HG02610 (cell line): Measurements from ENCODE around the gene TSEN34.

Experiments
- ATAC-seq: cut with Tn5 transposase; IDR thresholded peaks from one replicate; pipeline ENCODE4 v1.9.1; 2021; ENCODE audit warnings: mild to moderate bottlenecking, moderate library complexity; ENCODE audit not compliant: unreplicated experiment

The TSEN34 gene

DNA sequence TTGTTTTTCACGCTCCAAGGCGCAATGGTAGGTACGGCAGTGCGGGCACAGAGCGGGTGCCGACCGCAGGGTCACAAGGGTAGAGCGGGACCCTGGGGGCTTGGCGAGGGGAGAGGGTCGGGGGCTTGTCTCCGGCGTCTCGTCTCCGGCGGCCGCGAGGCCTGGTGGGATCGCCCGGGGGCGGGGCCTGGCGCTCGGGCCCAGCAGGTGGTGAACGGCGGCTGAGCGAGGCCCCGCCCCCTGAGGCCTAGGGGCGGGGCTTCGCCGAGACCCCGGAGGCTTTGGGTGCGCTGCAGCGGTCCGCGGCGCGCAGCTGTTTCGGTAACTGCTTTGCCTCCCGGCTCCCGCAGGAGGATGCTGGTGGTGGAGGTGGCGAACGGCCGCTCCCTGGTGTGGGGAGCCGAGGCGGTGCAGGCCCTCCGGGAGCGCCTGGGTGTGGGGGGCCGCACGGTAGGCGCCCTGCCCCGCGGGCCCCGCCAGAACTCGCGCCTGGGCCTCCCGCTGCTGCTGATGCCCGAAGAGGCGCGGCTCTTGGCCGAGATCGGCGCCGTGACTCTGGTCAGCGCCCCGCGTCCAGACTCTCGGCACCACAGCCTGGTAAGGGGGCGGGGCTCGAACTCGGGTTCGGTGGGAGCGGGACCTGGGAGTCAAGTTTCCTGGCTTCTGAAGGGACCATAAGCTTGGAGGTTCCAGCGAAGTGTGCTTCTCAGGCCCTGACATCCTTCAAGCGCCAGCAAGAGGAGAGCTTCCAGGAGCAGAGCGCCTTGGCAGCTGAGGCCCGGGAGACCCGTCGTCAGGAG, at the start of gene TSEN34:
Gene TSEN34 (plus strand): TSS at position 298 of the 800 bp plus-strand sequence. CDS start 57 bp downstream, at position 355.
- ATAC-seq: peak; percentile 29

DNA sequence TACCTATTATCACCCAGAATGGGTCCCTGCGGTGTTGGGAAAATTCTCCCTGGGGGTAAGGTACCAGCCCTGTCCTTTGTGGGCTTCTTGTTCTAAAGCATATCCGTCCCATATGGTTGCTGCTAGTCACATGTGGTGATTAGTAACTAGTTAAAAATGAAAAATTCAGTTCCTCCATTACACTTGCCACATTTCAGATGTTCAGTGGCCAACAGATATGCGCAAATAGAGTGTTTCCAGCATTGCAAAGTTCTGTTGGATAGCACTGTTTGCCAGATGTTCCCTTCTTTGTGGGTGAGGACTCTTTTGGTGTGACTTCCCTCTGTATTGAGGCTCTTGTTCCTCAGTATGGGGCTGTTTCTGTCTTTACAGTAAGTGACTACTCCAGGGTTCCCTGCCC, 49.8 kb upstream of the TSEN34 start:
- no peak for ATAC-seq

DNA sequence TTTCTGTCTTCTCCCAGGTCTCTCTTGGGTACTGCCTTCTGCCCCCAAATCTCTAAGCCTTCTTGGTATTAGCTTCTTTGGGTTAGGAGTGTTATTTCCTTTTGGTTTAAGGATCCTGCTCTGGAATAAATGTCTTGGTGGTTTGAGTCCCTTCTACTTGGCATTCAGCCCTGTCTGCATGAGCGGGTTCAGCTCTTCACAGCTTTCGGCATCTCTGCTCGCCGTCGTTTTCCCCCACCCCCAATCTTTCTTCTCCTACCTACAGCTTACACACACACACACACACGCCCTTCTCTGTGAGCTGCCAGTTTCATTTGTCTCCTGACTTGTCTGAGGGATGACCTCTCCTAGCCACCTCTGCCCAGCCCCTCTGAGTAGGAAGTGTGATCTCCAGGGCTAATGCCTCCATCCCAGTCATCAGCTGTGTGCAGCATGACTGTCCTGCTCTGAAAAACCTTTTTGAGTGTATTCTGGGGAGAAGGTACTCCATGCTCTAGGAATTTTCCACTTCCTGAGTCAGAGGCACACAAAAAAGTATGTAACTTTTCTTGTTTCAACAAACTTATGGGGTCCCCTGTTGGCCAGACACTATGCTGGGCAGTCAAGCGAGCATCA, 48.8 kb upstream of the TSEN34 start:
- ATAC-seq: no peak

DNA sequence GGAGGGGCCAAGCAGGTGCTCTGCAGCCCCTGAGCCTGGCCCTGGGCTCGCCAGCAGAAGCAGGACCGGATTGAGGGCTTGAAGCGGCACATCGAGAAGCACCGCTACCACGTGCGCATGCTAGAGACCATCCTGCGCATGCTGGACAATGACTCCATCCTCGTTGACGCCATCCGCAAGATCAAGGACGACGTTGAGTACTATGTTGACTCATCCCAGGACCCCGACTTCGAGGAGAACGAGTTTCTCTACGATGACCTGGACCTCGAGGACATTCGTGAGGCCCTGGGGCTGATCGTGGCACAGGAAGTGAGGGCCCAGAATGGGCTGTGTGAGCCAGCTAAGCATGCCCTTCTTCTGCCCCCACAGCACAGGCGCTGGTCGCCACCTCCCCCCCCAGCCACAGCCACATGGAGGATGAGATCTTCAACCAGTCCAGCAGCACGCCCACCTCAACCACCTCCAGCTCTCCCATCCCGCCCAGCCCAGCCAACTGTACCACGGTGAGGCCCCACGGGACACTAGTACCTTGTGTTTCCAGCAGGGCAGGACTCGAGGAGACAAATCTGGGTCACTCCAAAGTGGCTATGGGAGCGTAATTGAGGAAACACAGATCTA, 45.5 kb upstream of the TSEN34 start:
- no peak for ATAC-seq

DNA sequence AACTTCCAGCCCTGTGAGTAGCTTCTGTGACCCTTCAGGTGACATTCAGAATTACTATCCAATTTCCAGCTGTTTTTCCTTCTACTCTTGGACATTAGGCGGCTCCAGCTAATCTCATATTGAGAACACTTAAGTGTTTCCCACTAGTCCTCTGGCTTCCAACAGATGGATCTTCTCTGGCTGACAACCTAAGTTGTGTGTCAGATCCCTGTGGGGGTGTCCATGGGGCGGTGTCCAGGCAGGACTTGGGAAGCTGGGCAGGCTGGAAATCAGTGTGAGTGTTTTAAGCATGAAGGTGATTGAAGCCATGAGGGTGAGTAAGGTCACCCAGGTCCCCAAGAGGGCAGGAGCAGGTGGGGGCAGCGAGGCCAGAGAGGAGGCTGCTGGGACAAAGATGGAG, 43.4 kb upstream of the TSEN34 start:
- no peak for ATAC-seq

DNA sequence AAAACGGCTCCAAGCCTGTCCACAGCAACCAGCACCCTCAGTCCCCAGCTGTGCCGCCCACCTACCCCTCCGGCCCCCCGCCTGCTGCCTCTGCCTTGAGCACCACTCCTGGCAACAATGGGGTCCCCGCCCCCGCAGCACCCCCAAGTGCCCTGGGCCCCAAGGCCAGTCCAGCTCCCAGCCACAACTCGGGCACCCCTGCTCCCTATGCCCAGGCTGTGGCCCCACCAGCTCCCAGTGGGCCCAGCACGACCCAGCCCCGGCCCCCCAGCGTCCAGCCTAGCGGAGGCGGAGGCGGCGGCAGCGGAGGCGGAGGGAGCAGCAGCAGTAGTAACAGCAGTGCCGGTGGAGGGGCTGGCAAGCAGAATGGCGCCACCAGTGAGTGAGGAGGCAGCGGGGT, 43.0 kb upstream of the TSEN34 start:
- no peak for ATAC-seq

DNA sequence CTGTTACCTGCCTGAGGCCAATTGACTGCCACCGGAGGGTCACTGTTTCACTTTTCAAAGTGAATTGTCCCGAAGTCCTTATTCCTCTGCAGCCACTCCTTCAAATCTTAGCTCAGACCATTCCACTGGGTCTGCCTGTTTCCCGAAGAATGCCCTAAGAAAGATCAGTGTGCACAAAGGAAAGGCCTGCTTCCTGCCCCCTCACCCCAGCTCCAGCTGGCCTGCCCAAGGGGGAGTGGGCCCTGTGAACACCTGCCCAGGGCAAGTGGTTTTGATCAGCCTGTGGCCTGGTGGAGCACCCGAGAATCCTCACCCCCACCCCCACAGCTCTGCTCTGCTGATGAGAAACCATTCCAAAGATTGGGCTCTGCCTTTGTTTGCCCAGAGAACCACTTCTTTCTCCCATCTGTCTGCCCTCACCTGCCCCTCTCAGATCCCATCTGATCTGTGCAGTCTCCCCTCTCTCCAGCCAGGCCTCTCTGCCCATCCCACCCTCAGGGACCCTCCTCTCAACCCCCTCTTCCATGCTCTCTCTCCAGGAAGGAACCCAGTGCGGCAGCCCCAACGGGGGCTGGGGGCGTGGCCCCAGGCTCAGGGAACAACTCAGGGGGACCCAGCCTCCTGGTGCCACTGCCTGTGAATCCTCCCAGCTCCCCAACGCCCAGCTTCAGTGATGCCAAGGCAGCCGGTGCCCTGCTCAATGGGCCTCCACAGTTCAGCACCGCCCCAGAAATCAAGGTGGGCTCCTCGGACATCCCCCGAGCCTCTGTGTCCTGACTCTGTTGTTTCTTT, 41.9 kb upstream of the TSEN34 start:
- ATAC-seq: no peak

DNA sequence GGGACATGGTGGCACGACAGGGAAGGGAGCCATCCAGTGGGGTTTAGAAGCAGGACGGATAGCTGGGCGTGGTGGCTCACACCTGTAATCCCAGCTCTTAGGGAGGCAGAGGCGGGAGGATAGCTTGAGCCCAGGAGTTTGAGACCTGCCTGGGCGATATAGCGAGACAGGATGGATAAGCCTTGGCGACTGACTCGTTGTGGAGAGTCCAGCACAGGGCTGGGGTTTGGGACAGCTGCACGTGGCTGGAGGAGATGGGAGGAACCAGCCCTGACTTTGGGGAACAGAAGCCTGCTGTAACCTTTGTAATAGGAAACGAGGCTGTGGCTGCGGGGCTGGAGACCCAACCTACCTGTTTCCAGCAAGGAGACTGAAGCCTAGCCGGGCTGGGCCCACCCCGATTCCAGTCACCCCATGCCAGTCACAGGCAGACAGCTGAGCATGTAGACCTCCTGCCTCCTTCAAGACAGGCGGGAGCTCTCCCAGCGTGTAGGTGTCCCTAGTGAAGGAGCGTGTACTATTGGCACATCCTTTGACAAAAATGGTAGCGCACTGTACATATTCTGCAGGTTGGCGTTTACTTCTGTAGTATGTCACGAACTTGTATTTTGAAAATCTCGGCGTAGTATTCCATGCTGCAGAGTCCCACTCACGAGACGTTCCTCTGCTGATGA, 39.6 kb upstream of the TSEN34 start:
- no peak for ATAC-seq

DNA sequence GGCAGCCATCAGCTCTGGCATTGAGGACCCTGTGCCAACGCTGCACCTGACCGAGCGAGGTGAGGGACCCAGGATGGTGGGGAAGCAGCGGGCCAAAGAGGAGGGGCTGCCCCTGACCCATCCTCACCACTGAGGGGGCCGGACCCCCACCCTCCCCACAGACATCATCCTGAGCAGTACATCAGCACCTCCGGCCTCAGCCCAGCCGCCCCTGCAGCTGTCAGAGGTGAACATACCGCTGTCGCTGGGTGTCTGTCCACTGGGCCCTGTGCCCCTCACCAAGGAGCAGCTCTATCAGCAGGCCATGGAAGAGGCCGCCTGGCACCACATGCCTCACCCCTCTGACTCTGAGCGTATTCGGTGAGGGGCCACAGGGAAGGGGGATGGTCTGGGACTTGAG, 38.8 kb upstream of the TSEN34 start:
- ATAC-seq: no peak

DNA sequence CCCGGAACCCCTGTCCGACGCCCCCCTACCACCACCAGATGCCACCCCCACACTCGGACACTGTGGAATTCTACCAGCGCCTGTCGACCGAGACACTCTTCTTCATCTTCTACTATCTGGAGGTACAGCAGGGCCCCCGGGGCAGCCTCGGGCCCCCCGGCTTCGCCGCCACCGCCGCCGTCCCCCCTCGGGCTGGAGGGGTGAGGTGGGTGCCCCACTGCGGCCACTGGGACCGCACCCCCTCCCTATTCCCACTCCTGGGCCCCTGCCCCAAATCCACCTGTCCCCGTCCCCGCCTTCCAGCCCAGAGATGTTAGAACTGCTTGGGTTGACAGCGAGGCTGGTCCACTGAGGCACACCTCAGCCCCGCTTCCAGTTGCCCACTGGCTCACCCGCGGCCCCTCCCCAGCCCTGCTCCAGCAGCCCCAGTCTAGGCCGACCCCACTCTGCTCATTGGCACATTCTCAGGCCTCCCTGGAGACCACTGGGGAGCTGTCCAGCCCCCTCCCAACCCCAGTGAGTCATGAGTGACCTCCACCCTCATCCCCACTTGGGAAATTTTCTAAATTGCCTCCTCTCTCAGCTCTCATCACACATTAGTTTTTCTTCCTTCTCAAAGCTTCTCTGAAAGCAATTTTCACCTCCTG, 38.1 kb upstream of the TSEN34 start:
- no peak for ATAC-seq

DNA sequence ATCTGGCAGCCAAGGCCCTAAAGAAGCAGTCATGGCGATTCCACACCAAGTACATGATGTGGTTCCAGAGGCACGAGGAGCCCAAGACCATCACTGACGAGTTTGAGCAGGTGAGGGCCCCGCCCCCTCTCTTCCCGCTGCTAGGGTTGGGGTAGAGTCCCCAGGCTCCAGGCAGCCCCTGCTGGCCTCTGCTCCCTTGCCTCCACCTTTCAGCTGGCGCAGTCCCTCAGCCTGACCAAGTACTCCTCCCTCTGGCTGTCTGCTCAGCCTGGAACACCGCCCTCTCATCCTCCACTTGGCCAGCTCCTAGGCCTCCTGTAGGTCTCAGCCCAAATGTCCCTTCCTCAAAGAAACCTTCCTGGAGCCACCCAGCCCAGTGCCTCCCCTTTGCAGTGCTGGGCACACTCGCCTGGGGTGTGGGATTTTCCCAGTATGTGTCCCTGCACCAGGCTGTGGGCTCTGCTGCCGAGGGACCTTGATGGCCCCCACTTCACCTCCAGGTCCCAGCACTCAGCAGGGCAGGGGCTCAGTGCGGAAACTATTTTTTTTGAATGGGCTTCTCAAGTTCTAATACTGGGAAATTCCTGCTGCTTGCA, 37.3 kb upstream of the TSEN34 start:
- no peak for ATAC-seq

DNA sequence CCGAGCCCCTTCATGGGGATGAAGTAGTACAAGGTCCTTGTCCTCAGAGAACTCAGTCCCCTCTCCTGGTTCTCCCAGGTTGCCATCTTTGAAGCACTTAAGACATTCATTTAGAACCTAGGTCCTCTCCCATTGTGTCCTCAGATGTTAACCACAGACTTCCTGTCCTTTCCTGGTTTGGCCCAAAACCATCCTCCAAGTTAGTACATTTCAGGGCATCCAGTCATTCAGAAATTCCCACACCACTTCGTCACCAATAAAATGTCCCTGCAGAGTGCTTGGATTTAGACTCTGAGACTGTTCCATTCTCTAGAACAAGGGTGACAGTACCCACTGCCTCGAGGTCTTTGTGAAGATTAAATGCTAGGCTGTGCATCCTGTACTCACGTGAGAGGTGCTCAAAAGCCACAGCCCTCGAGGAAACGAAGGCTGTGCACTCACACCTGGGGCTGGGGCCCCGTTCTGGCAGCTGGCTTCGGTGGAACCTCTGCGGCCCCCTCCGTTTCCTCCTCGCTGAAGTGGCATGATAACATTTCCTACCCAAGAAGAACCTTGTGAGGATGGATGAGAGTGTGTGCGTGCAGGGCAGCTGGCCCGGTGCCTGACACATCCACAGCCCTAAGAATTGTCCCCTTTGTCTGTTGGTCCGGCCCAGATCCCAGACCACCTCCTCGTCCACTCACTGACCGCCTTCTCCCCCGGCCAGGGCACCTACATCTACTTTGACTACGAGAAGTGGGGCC, 36.3 kb upstream of the TSEN34 start:
- ATAC-seq: no peak

DNA sequence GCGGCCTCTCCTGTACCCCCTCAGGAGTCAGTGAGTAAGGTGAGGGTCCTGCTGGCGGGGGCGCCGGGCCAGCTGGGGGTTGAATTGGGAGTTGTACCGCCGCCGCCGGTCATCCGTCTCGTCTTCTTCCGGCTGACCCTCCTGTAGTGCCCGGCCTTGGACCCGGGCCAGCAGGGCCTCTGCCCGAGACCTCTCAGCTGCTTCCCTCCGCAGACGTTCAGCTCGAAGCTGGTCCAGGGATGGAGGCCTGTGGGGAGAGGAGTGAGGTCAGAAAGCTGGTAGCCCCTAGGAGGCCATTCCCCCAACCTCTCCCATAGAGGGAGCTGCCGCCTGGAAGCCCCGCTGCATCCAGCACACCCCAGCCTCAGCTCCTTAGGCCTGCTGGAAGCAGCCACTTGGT, 35.4 kb upstream of the TSEN34 start:
- no peak for ATAC-seq

DNA sequence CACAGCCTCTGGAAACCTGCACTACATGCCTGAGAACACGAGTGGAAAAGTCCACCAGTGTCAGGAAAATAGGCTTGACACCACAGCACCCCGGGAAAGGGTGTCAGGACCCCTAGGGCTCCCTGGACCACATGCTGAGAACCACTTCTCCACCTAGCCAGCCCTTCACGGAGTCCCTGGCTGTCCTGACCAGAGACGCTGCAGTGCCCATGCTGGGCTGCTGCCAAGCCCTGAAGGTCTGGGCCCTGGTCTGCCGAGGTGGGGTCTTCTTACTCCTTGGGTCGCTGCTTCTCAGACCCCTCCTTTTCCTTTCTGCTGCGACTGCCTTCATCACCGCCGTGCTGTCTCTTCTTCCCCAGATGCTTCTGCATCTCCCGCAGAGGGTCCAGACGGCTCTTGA, 34.6 kb upstream of the TSEN34 start:
- ATAC-seq: no peak

DNA sequence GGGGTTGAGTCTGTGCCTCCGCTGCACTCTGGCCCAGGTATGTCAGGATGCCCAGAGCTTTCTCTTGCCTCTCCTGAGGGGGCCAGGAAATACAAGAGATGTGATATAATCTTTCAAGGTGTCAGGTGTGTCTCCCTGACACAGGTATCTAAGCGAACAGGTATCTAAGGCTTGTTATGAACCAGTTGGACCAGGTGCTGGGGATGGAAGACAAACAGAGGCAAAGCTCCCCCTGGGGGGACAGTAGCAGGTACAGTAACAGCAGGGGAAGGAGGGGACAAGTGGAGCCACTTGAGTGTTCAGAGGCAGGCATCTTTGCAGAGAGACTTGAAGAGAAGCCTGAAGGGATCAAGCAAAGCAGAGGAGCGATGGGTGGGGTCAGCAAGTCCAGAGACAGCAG, 34.2 kb upstream of the TSEN34 start:
- no peak for ATAC-seq

DNA sequence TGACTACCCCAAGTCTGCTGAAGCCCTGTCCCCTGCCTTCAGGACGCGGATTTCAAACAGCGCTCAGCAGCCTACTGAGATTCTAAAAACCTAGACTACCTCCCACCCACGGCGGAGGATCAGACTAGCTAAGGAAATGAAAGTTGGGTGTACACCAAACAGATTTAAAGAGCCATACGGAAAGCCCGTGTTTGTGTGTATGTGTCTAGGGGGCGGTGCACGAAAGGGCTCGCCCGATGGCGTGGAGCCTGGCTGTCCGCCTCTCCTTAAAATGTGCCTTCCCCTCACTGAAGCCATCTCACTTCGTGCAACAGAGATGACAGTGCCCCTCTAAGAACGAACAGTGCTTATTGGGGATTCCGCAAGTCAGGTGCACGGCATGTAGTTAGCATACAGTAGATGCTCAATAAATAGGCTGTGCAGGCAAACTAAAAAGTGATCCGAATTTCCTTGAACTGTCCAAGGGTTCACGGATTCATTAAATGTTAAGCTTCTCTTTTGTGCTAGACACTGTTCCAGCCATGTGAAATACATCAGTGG, 32.2 kb upstream of the TSEN34 start:
- no peak for ATAC-seq

DNA sequence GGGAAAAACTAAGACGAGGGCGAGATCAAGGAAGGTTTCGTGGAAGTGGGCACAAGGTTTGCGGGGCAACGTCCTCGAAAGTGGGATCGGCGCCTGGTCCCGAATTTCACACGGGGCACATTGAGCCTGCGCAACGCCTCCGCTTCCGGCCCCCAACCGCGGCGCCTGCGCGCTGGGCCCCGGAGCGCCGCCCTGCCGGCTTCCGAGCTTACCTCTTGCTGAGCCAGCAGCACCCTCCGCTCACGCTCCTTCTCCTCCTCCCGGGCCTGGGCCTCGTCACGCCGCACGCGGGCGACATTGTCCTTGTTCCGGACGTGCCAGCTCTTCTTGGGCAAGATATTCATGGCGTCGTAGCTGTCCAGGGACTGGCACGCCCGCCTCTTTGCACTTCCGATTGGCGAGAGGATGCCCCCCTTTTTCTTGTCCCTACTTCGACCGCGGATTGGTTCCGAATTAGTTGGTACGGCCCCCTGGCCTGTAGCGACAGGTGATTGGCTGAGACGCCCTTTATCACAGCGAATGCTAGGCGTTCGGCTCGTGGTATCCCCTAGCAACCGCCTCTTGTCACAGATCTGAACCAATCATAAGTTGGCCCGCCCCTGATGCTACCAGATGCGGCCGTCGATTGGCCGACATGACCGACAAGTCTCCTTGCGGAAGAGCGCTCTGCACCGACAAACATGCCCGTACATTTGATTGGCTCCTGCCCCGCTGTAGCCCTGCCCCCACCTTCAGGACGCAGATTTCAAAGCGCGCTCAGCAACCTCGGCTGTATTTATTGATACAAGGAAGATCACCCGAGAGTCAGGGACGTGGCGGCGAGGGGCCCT, 31.5 kb upstream of the TSEN34 start, which contains the start of gene LENG1:
Gene LENG1 (minus strand): TSS at position 370 of the 830 bp plus-strand sequence. CDS start 26 bp downstream, at position 344.
- peak; percentile 91 for ATAC-seq
